GM10266 (cell line): ENCODE measurements around the gene ST6GALNAC4.

Experiments used
- DNase-seq: peaks from one replicate; pipeline ENCODE4 v3.0.0; 2012; ENCODE audit errors: extremely low spot score
- CTCF ChIP-seq: IDR thresholded peaks from 2 replicates; pipeline ENCODE4 v1.5.1; 2012; ENCODE audit warnings: mild to moderate bottlenecking, low read depth; ENCODE audit not compliant: control insufficient read depth, insufficient read depth; ENCODE audit errors: missing control alignments

The ST6GALNAC4 gene

GRCh38 chr9:127945942-127946341, 29.1 kb upstream of the ST6GALNAC4 start:
- no peak for DNase-seq
- no peak for TF ChIP-seq CTCF

GRCh38 chr9:127945338-127945737, 28.5 kb upstream of the ST6GALNAC4 start:
- no peak for DNase-seq

GRCh38 chr9:127944586-127945218, 27.9 kb upstream of the ST6GALNAC4 start:
- TF ChIP-seq CTCF = no peak
- DNase-seq = no peak

More at GRCh38 chr9:127945338-127945737, 28.5 kb upstream of the ST6GALNAC4 start:
- TF ChIP-seq CTCF = no peak

GRCh38 chr9:127943731-127944144, 26.9 kb upstream of the ST6GALNAC4 start:
- peak; percentile 94 for TF ChIP-seq CTCF
- DNase-seq = peak; percentile 88

GRCh38 chr9:127943011-127943662, 26.3 kb upstream of the ST6GALNAC4 start:
- TF ChIP-seq CTCF = no peak
- DNase-seq = no peak

- peak; percentile 94 for TF ChIP-seq CTCF
- peak; percentile 78 for DNase-seq
These were observed 25.6 kb upstream of the ST6GALNAC4 start for GRCh38 chr9:127942216-127943010.

GRCh38 chr9:127941961-127942215, 25.0 kb upstream of the ST6GALNAC4 start:
- no peak for DNase-seq
- no peak for TF ChIP-seq CTCF
